K562 (cell line): Measurements from ENCODE around the gene VNN1. TPM values are rescaled to one million over a fixed set of nuclear protein-coding genes. Genes with fewer than 3 reads are reported as not detected.
A peak's percentile ranks its signal among the peaks of the same experiment; 100 is the strongest.
"Not testable (repeated sequence)": the region's sequence is repeated elsewhere in the genome, so short reads cannot be mapped to it uniquely, and the experiment has no call there.

ENCODE experiments used
- ATAC-seq: fragments of 200-7000 bp; cut with Tn5 transposase; 3 replicates; pipeline ENCODE4 v1.9.1; 2020; ENCODE audit warnings: moderate library complexity
- BruUV-seq: library from RNA; stranded (reverse); fragments of 400-500 nt; replicated peaks from 2 replicates; lab custom pipeline; 2021; lab: Mats Ljungman, UMichigan
- CTCF ChIA-PET: fragments of 300-600 bp; formaldehyde crosslinking; extraction: SDS; loops from one replicate; lab custom pipeline; 2021; ENCODE audit warnings: low intra/inter-chr PET ratio; lab: Yijun Ruan, JAX
- POLR2A ChIA-PET: fragments of 300-600, 350-650 bp; sonication (Branson Sonifier 250); formaldehyde crosslinking; extraction: SDS; loops from one replicate; lab custom pipeline; 2021; ENCODE audit warnings: antibody characterized with exemption, inconsistent platforms; lab: Yijun Ruan, JAX
- DNase-seq, 4 experiments: peaks; one replicate each; pipeline versions ENCODE4 v3.0.0 to v3.0.0-alpha.2; 2011 to 2018; ENCODE audit warnings: low spot score in 3 of 4, mixed read lengths in 3 of 4; ENCODE audit errors: extremely low read depth in 1 of 4
- FAIRE-seq: peaks from 2 replicates; lab custom pipeline; 2011; peaks lifted over from hg19 to GRCh38; lab: Jason Lieb, UNC
- H2AFZ ChIP-seq: 2 replicates; pipeline ENCODE4 v1.6.0; 2011; ENCODE audit warnings: low read depth, low read length, control low read depth, inconsistent platforms
- H3K27ac ChIP-seq: fragments of 200-600 bp; 3 replicates; pipeline ENCODE4 v1.8.0; 2011; ENCODE audit warnings: low read depth, mild to moderate bottlenecking, control low read depth, inconsistent platforms, low read length, moderate library complexity, mixed read lengths; ENCODE audit errors: extremely low read depth
- H3K27me3 ChIP-seq, 2 experiments: fragments of 300-600 bp in 1 of 2; 2 replicates in 1 of 2; 3 replicates in 1 of 2; pipeline versions ENCODE4 v1.6.0 to v1.8.0; 2011; ENCODE audit warnings: inconsistent platforms in 2 of 2, low read length in 2 of 2, mild to moderate bottlenecking in 1 of 2, mixed read lengths in 1 of 2, moderate library complexity in 1 of 2; ENCODE audit not compliant: control insufficient read depth in 2 of 2, insufficient read depth in 2 of 2
- H3K36me3 ChIP-seq: fragments of 300-600 bp; 3 replicates; pipeline ENCODE4 v1.8.0; 2011; ENCODE audit warnings: mild to moderate bottlenecking, low read length, inconsistent platforms; ENCODE audit not compliant: control insufficient read depth, insufficient read depth
- H3K4me1 ChIP-seq, 2 experiments: fragments of 200-600 bp in 1 of 2; replicated peaks in 1 of 2; 2 replicates in 1 of 2; 3 replicates in 1 of 2; pipeline versions ENCODE4 v1.5.1 to v1.8.0; 2011; ENCODE audit warnings: inconsistent platforms in 2 of 2, low read length in 2 of 2, mild to moderate bottlenecking in 1 of 2, mixed read lengths in 1 of 2, moderate library complexity in 1 of 2; ENCODE audit not compliant: control insufficient read depth in 2 of 2, insufficient read depth in 2 of 2
- H3K4me2 ChIP-seq: 2 replicates; pipeline ENCODE4 v1.6.1; 2011; ENCODE audit warnings: low read length, control low read depth, inconsistent platforms, mixed read lengths; ENCODE audit not compliant: insufficient read depth
- H3K4me3 ChIP-seq: fragments of 200-600 bp; sonication (generic), shearing (Covaris generic); 2 replicates; pipeline ENCODE4 v1.5.1; 2016; ENCODE audit warnings: control low read depth, inconsistent platforms
- H3K79me2 ChIP-seq: fragments of 200-600 bp; 3 replicates; pipeline ENCODE4 v1.8.0; 2011; ENCODE audit warnings: low read length, inconsistent platforms; ENCODE audit not compliant: control insufficient read depth, insufficient read depth
- H3K9ac ChIP-seq, 2 experiments: 2 replicates each; pipeline versions ENCODE4 v1.6.0 to v1.6.1; 2011; ENCODE audit warnings: low read depth in 2 of 2, low read length in 2 of 2, control low read depth in 1 of 2, inconsistent platforms in 1 of 2, mild to moderate bottlenecking in 1 of 2, mixed read lengths in 1 of 2; ENCODE audit not compliant: insufficient read depth in 1 of 2
- H3K9me1 ChIP-seq: one replicate; pipeline ENCODE4 v1.6.0; 2011; ENCODE audit warnings: inconsistent platforms, mild to moderate bottlenecking, low read length, moderate library complexity; ENCODE audit not compliant: control insufficient read depth, insufficient read depth
- H3K9me3 ChIP-seq: replicated peaks from 2 replicates; pipeline ENCODE4 v1.5.1; 2011; ENCODE audit warnings: low read depth, low read length, inconsistent platforms; ENCODE audit not compliant: control insufficient read depth, insufficient read depth
- H4K20me1 ChIP-seq: replicated peaks from 2 replicates; pipeline ENCODE4 v1.6.1; 2011; ENCODE audit warnings: low read length, inconsistent platforms, mixed read lengths; ENCODE audit not compliant: control insufficient read depth, insufficient read depth
- CBFA2T2 ChIP-seq: fragments of 450-650 bp; conservative IDR thresholded peaks from 2 replicates; pipeline ENCODE4 v1.6.1; 2017; ENCODE audit warnings: mild to moderate bottlenecking
- MYC ChIP-seq, 2 experiments: fragments of 250-450 bp in 1 of 2; sonication (Bioruptor Pico) in 1 of 2; IDR thresholded peaks; 2 replicates each; pipeline versions ENCODE4 v1.5.1 to v1.6.1; 2012 to 2021; ENCODE audit warnings: low read depth in 2 of 2, borderline replicate concordance in 1 of 2, improper control_type of control experiment in 1 of 2, low read length in 1 of 2, mild to moderate bottlenecking in 1 of 2, moderate library complexity in 1 of 2
- THAP12 ChIP-seq: fragments of 250-450 bp; sonication (Bioruptor Pico); IDR thresholded peaks from 2 replicates; pipeline ENCODE4 v1.9.0; 2021; ENCODE audit warnings: mild to moderate bottlenecking, inconsistent platforms
- YY1 ChIP-seq, 3 experiments: IDR thresholded peaks; 2 replicates each; pipeline ENCODE4 v1.6.1; 2011; ENCODE audit warnings: low read length in 2 of 3, mild to moderate bottlenecking in 2 of 3, moderate library complexity in 2 of 3, borderline replicate concordance in 1 of 3, control low read depth in 1 of 3, low read depth in 1 of 3; ENCODE audit not compliant: insufficient read depth in 3 of 3, insufficient replicate concordance in 2 of 3, control insufficient read depth in 1 of 3, insufficient read length in 1 of 3; ENCODE audit errors: extremely low read depth in 1 of 3
- ZNF398 ChIP-seq: fragments of 250-450 bp; sonication (Bioruptor Pico); IDR thresholded peaks from 2 replicates; pipeline ENCODE4 v1.8.0; 2021; ENCODE audit warnings: moderate library complexity, mild to moderate bottlenecking, inconsistent platforms
- WGBS: fragments of 100-300 bp; shearing (Covaris generic); methylation state at CpG from one replicate; pipeline ENCODE4 v1.1.6; 2016; ENCODE audit warnings: low coverage, mixed read lengths; ENCODE audit not compliant: insufficient coverage; ENCODE audit errors: missing lambda C conversion rate; 5-methylcytosine and 5-hydroxymethylcytosine counted together
- in situ Hi-C: fragments of 300-500 bp; cut with MboI; formaldehyde crosslinking; loops from 4 replicates; pipeline ENCODE4 v1.15.0; 2018; ENCODE audit warnings: inconsistent platforms, mixed read lengths
- intact Hi-C: fragments of 100-400 bp; cut with micrococcal nuclease; formaldehyde crosslinking; loops from 2 replicates; pipeline ENCODE4 v1.14.2; 2022
- polyA plus RNA-seq, 8 experiments: library from polyadenylated mRNA; depleted of rRNA in 4 of 8; stranded (reverse) in 5 of 8; unstranded in 3 of 8; fragments of >200 nt; fragmentation: Nextera tagmentation in 2 of 8; fragmentation: Illumina TruSeq in 1 of 8; extraction: Ambion mirVana in 2 of 8; extraction: Trizol in 1 of 8; gene quantifications; 2 replicates each; pipeline versions ENCODE4 v1.2.1 to v1.2.3, GENCODE V29; 2011 to 2014; ENCODE audit warnings: inconsistent platforms in 1 of 8, missing spikeins in 1 of 8
- total RNA-seq, 7 experiments: library from RNA; depleted of rRNA in 6 of 7; stranded (reverse); fragments of >200 nt in 6 of 7; fragmentation: Illumina TruSeq in 2 of 7; extraction: Trizol in 2 of 7; gene quantifications; 2 replicates each; pipeline versions ENCODE4 v1.2.1 to v1.2.3, GENCODE V29; 2011 to 2021; ENCODE audit warnings: low replicate concordance in 1 of 7

Gene VNN1
- total and polyA plus RNA-seq, 9 of the 15 experiments (the other 6 are each of a cell fraction or from before 2014, with no cell fraction given), result not detected

GRCh38 chr6:132635288-132635687 is 78.6 kb downstream of the VNN1 start:
- H3K9me1 ChIP-seq, H3K4me3 ChIP-seq, intact Hi-C loops, H3K27me3 ChIP-seq, H3K4me1 ChIP-seq, H3K36me3 ChIP-seq, H3K79me2 ChIP-seq, H3K9ac ChIP-seq, H3K4me2 ChIP-seq, ATAC-seq, H3K27ac ChIP-seq, BruUV-seq, CTCF ChIA-PET, POLR2A ChIA-PET, in situ Hi-C loops, FAIRE-seq, H4K20me1 ChIP-seq, DNase-seq, H3K9me3 ChIP-seq, H2AFZ ChIP-seq: not testable (repeated sequence)
- WGBS, result 0% methylated on average over 3 of the region's 3 CpGs
- 0 out of 2 replicates have a peak, but pooled peaks have one; percentile 10 for TF ChIP-seq CBFA2T2

- DNase-seq, result no peak
- H3K36me3 ChIP-seq, result no peaks in the 10 kb centered on the region
- BruUV-seq, result no TSS peak
- TF ChIP-seq THAP12 (CRISPR knock-in tag) (no peak), ZNF398 (CRISPR knock-in tag) (no peak), YY1 (IDR thresholded peaks at IDR 0.05; ENCODE audit: borderline replicate concordance in 1 of 3, control insufficient read depth in 1 of 3, extremely low read depth in 1 of 3, insufficient read depth in 3 of 3, insufficient read length in 1 of 3, insufficient replicate concordance in 2 of 3, low read depth in 1 of 3, low read length in 2 of 3) (no peak), MYC (IDR thresholded peaks at IDR 0.05; ENCODE audit: low read depth, low read length) (no peak), MYC (CRISPR knock-in tag; IDR thresholded peaks at IDR 0.05; ENCODE audit: borderline replicate concordance, low read depth) (no peak)
- no peaks in the 10 kb centered on the region for H3K4me1 ChIP-seq
- H3K9ac ChIP-seq, result no peak overlapping the region
- no peak overlapping the region for H2AFZ ChIP-seq
- no peaks in the 10 kb centered on the region for H4K20me1 ChIP-seq
- ATAC-seq, result no peak
- no peak overlapping the region for H3K4me3 ChIP-seq
- H3K27me3 ChIP-seq, result no peaks in the 10 kb centered on the region
- no peaks in the 10 kb centered on the region for H3K79me2 ChIP-seq
- intact Hi-C loops (no loop called here), in situ Hi-C loops (no loop called here)
- H3K9me3 ChIP-seq, result no peaks in the 10 kb centered on the region
- H3K4me2 ChIP-seq, result no peak overlapping the region
- FAIRE-seq, result no peak
- no peaks in the 10 kb centered on the region for H3K9me1 ChIP-seq
- 0% methylated on average over 4 of the region's 4 CpGs for WGBS
- POLR2A ChIA-PET, result no interaction called here
- CTCF ChIA-PET, result no interaction called here
- H3K27ac ChIP-seq, result no peak overlapping the region
Measured at GRCh38 chr6:132634796-132635195, 79.1 kb downstream of the VNN1 start.
